22Rv1 (cell line): ENCODE data around the gene FAM3C.
A peak's percentile ranks its signal among the peaks of the same experiment; 100 is the strongest.

Source experiments
- CTCF ChIP-seq: fragments of 450-650 bp; IDR thresholded peaks from 2 replicates; pipeline ENCODE4 v1.5.1; 2017; ENCODE audit warnings: mild to moderate bottlenecking
- ZFX ChIP-seq: fragments of 450-650 bp; IDR thresholded peaks from 2 replicates; pipeline ENCODE4 v1.6.1; 2017; ENCODE audit warnings: antibody characterized with exemption, borderline replicate concordance

GRCh38 chr7:121398246-121398645, 2.1 kb upstream of the FAM3C start:
- peak; percentile 69 for TF ChIP-seq CTCF
- TF ChIP-seq ZFX, result no peak
